Activated naive CD4-positive, alpha-beta T cell treated with anti-CD3 and anti-CD28 coated beads for 36 hours (primary cell): ENCODE measurements around the gene MYCN. TPM values are rescaled to one million over a fixed set of nuclear protein-coding genes. Genes with fewer than 3 reads are reported as not detected.
"Not testable (repeated sequence)": the region's sequence is repeated elsewhere in the genome, so short reads cannot be mapped to it uniquely, and the experiment has no call there.

ENCODE experiments used
- CTCF ChIA-PET: fragments of 350-600 bp; sonication (Branson Sonifier 250); formaldehyde crosslinking; loops from one replicate; lab custom pipeline; 2021; ENCODE audit warnings: antibody characterized with exemption; lab: Charles Lee
- DNase-seq: peaks from one replicate; pipeline ENCODE4 v3.0.0-alpha.2; 2020
- H3K27ac Mint-ChIP-seq: one replicate; pipeline ENCODE4 v1.8.0; 2021; ENCODE audit warnings: mild to moderate bottlenecking, mixed read lengths
- H3K27me3 Mint-ChIP-seq: one replicate; pipeline ENCODE4 v1.8.0; 2021; ENCODE audit warnings: low read depth, mixed read lengths
- H3K36me3 Mint-ChIP-seq: one replicate; pipeline ENCODE4 v1.8.0; 2021; ENCODE audit warnings: low read depth, mixed read lengths
- H3K4me1 Mint-ChIP-seq: one replicate; pipeline ENCODE4 v1.8.0; 2021; ENCODE audit warnings: low read depth, mixed read lengths
- H3K4me3 Mint-ChIP-seq: one replicate; pipeline ENCODE4 v1.8.0; 2021; ENCODE audit warnings: mild to moderate bottlenecking, moderate library complexity, mixed read lengths
- H3K9me3 Mint-ChIP-seq: one replicate; pipeline ENCODE4 v1.8.0; 2021; ENCODE audit warnings: mixed read lengths
- intact Hi-C: fragments of 100-400 bp; cut with micrococcal nuclease; formaldehyde crosslinking; loops from one replicate; pipeline ENCODE4 v1.15.1; 2023
- total RNA-seq, 2 experiments: library from RNA; stranded (reverse); gene quantifications; one replicate each; pipeline ENCODE4 v1.2.3, GENCODE V29; 2021

Gene MYCN
- total RNA-seq, 2 experiments from 2014 or later: 0.19 TPM; not detected in 1

DNA sequence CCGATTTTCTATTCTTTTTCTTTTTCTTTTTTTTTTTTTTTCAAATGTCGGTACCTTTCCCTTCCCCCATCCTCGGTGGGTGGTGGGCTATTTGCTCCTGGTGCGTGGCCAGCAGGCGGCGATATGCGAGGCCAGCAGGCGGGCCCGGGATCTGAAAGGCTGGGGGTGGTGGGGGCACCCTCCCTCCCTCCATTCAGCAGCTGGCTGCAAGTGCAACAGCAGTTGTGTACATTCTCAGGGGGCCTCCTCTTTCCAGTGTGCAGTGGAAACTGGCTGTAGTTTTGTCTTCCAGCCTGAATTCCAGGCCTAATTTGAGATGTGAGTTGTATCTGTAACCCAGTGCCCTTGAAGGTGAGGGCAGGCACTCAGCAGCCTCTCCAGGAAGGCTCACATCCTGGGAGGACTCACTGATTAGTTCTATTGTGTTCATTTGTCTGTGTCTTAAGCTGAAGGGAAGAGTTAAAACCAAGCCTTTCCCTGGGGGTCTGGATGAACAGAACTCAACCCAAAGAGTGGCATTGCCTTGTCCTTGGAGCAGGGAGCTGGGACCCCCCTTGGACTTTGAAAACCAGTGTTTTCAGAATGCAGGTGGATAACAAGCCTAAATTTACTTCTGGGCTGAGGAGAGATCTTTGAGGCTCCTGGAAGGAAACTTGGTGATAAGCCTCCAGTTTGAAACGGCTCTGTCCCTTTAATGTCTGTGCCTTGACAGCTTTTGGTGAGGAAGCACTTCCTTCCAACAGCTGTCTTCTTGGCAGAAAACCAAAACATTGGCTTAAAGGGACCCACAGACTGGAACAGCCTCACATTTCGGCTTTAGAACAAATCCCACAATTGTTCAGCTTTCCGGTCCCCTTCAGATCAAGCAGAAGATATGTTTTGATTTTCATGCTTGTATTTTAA is 3.3 kb downstream of the MYCN start:
- H3K27ac Mint-ChIP-seq: no peak overlapping the region
- no peaks in the 10 kb centered on the region for H3K36me3 Mint-ChIP-seq
- intact Hi-C loops: loop anchor here (5.0 kb wide), 3 partner anchors 154 to 544 kb away; no protein-coding TSS in a partner anchor
- peaks cover 31% of the 10 kb centered on the region for H3K4me1 Mint-ChIP-seq
- CTCF ChIA-PET: interaction anchor here (0.5 to 1.8 kb wide), 7 partner anchors 10 to 666 kb away, joined by 3 to 5 read pairs (median 3); no protein-coding TSS in a partner anchor
- H3K4me3 Mint-ChIP-seq: no peak overlapping the region
- H3K27me3 Mint-ChIP-seq: peaks cover 27% of the 10 kb centered on the region
- peak; percentile 33 for DNase-seq
- H3K9me3 Mint-ChIP-seq: no peaks in the 10 kb centered on the region

DNA sequence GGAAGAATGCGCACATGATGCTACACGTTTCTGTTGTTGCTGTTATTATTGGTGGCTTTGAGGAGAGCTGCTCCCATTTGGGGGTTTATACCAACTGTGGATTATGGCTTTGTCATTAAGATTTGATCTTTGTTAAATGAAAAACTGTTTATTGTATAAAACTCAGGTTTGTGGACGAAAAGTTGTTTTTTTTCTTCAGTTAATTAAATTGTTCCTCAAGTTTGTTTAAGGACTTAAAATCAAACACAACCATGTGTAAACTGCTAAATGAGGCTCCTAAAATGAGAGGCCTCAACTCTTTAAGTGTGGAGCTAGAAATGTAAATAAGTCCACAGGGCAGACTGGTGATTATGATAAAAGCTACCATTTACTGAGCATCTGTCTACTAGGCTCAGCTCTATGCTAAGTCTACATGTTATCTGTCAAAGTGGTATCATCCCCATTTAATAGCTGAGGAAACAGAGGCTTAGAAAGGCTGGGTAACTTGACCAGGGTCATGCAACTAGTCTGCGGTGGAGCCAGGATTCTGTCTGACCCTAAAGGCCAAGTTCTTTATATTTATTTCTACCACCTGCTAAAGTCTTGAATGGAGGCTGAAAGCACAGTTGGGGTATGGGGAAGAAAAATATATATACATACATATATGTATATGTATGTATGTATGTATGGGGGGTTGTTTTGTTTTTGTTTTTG is 4.1 kb downstream of the MYCN start:
- Mint-ChIP-seq H3K9me3 (no peaks in the 10 kb centered on the region), H3K36me3 (no peaks in the 10 kb centered on the region), H3K4me1 (peaks cover 26% of the 10 kb centered on the region), H3K27me3 (peaks cover 21% of the 10 kb centered on the region), H3K4me3 (no peak overlapping the region), H3K27ac (no peak overlapping the region)
- DNase-seq: no peak
- CTCF ChIA-PET: interaction anchor here (0.5 to 1.8 kb wide), 5 partner anchors 10 to 174 kb away, joined by 3 to 5 read pairs (median 3); no protein-coding TSS in a partner anchor
- intact Hi-C loops: loop anchor here (5.0 kb wide), 3 partner anchors 153 to 543 kb away; no protein-coding TSS in a partner anchor

- no peak for DNase-seq
- CTCF ChIA-PET: no interaction called here
- no peaks in the 10 kb centered on the region for H3K36me3 Mint-ChIP-seq
- intact Hi-C loops: no loop called here
- H3K27ac Mint-ChIP-seq: no peak overlapping the region
- peaks cover 13% of the 10 kb centered on the region for H3K27me3 Mint-ChIP-seq
- H3K4me1 Mint-ChIP-seq: peaks cover 20% of the 10 kb centered on the region
- H3K4me3 Mint-ChIP-seq: no peak overlapping the region
- H3K9me3 Mint-ChIP-seq: no peaks in the 10 kb centered on the region
These were observed 5.8 kb downstream of the MYCN start for GRCh38 chr2:15945909-15946705.

- H3K4me3 Mint-ChIP-seq: no peak overlapping the region
- no peaks in the 10 kb centered on the region for H3K36me3 Mint-ChIP-seq
- no peak overlapping the region for H3K27ac Mint-ChIP-seq
- no peak for DNase-seq
- intact Hi-C loops: no loop called here
- H3K9me3 Mint-ChIP-seq: no peaks in the 10 kb centered on the region
- CTCF ChIA-PET: no interaction called here
- H3K27me3 Mint-ChIP-seq: peaks cover 9% of the 10 kb centered on the region
- H3K4me1 Mint-ChIP-seq: peaks cover 15% of the 10 kb centered on the region
These were observed 6.6 kb downstream of the MYCN start for GRCh38 chr2:15946983-15947382.

GRCh38 chr2:15947431-15947830 is 7.1 kb downstream of the MYCN start:
- Mint-ChIP-seq H3K4me3 (no peak overlapping the region), H3K9me3 (no peaks in the 10 kb centered on the region), H3K27ac (no peak overlapping the region), H3K27me3 (peaks cover 9% of the 10 kb centered on the region), H3K4me1 (peaks cover 15% of the 10 kb centered on the region), H3K36me3 (no peaks in the 10 kb centered on the region)
- intact Hi-C loops: no loop called here
- CTCF ChIA-PET: no interaction called here
- no peak for DNase-seq

- no peak for DNase-seq
- H3K27me3 Mint-ChIP-seq: peaks cover 4% of the 10 kb centered on the region
- no peaks in the 10 kb centered on the region for H3K36me3 Mint-ChIP-seq
- intact Hi-C loops: no loop called here
- H3K4me3 Mint-ChIP-seq: no peak overlapping the region
- CTCF ChIA-PET: interaction anchor here (1.4 kb wide), 1 partner anchor 9 kb away, joined by 5 read pairs; no protein-coding TSS in a partner anchor
- H3K27ac Mint-ChIP-seq: no peak overlapping the region
- no peaks in the 10 kb centered on the region for H3K9me3 Mint-ChIP-seq
- H3K4me1 Mint-ChIP-seq: peaks cover 6% of the 10 kb centered on the region
These were observed 8.3 kb downstream of the MYCN start for GRCh38 chr2:15948704-15948957.

- Mint-ChIP-seq H3K4me3 (no peak overlapping the region), H3K9me3 (no peaks in the 10 kb centered on the region), H3K27ac (no peak overlapping the region), H3K27me3 (peaks cover 4% of the 10 kb centered on the region), H3K36me3 (no peaks in the 10 kb centered on the region), H3K4me1 (peaks cover 1% of the 10 kb centered on the region)
- no peak for DNase-seq
- intact Hi-C loops: no loop called here
- CTCF ChIA-PET: interaction anchor here (1.4 kb wide), 1 partner anchor 10 kb away, joined by 5 read pairs; no protein-coding TSS in a partner anchor
These were observed 8.8 kb downstream of the MYCN start for GRCh38 chr2:15949126-15949525.

- no peak for DNase-seq
- peaks cover 4% of the 10 kb centered on the region for H3K27me3 Mint-ChIP-seq
- intact Hi-C loops: no loop called here
- no peaks in the 10 kb centered on the region for H3K36me3 Mint-ChIP-seq
- H3K27ac Mint-ChIP-seq: no peak overlapping the region
- H3K4me1 Mint-ChIP-seq: no peaks in the 10 kb centered on the region
- H3K9me3 Mint-ChIP-seq: no peaks in the 10 kb centered on the region
- no peak overlapping the region for H3K4me3 Mint-ChIP-seq
- CTCF ChIA-PET: no interaction called here
These were observed 9.2 kb downstream of the MYCN start for GRCh38 chr2:15949551-15949950.

- Mint-ChIP-seq H3K27me3 (peaks cover 3% of the 10 kb centered on the region), H3K27ac (no peak overlapping the region), H3K4me1 (peaks cover 2% of the 10 kb centered on the region), H3K9me3 (no peaks in the 10 kb centered on the region), H3K4me3 (no peak overlapping the region), H3K36me3 (no peaks in the 10 kb centered on the region)
- no peak for DNase-seq
- intact Hi-C loops: no loop called here
- CTCF ChIA-PET: no interaction called here
These were observed 10.0 kb downstream of the MYCN start for GRCh38 chr2:15950088-15950952.

DNA sequence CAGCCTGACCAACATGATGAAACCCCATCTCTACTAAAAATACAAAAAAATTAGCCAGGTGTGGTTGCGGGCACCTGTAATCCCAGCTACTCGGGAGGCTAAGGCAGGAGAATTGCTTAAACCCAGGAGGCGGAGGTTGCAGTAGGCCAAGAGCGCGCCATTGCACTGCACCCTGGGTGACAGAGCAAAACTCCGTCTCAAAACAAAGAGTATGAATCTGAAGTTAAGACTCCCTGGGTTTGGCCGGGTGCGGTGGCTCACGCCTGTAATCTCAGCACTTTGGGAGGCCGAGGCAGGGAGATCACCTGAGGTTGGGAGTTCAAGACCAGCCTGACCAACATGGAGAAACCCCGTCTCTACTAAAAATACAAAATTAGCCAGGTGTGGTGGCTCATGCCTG is 11.6 kb downstream of the MYCN start:
- CTCF ChIA-PET, H3K4me1 Mint-ChIP-seq, H3K36me3 Mint-ChIP-seq, DNase-seq, H3K27me3 Mint-ChIP-seq, H3K9me3 Mint-ChIP-seq, H3K4me3 Mint-ChIP-seq, intact Hi-C loops, H3K27ac Mint-ChIP-seq: not testable (repeated sequence)

DNA sequence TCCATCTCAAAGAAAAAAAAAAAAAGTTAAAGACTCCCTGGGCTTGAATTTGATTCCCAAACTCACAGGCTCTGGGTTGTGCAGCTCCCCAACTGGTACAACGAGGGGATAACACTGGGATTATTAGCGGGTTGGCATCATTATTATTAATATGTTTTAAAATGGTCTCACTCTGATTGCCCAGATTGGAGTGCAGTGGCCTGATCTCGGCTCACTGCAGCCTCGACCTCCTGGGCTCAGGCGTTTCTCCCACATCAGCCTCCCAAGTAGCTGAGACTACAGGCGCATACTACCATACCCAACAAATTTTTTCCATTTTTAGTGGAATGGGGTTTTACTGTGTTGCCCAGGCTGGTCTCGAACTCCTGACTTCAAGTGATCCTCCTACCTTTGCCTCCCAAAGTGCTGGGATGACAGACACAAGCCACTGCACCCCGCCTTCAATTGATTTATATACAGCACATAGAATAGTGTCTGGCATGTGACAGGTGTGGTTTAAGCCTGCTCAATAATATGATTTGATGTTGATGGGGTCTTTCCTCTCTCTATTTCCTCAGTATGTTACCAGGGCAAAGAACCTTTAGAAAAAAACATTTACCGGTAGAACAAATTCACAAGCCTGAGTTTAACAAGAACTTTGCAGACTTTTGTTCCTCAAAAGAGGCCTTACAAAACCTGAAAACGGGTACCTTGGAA is 12.2 kb downstream of the MYCN start:
- H3K9me3 Mint-ChIP-seq: no peaks in the 10 kb centered on the region
- peaks cover 4% of the 10 kb centered on the region for H3K4me1 Mint-ChIP-seq
- no peak overlapping the region for H3K27ac Mint-ChIP-seq
- H3K27me3 Mint-ChIP-seq: peaks cover 2% of the 10 kb centered on the region
- intact Hi-C loops: no loop called here
- CTCF ChIA-PET: no interaction called here
- H3K4me3 Mint-ChIP-seq: no peak overlapping the region
- DNase-seq: no peak
- H3K36me3 Mint-ChIP-seq: no peaks in the 10 kb centered on the region
